ENCODE measurements around the gene ERAP2.

- TF ChIP-seq POLR2A (IDR thresholded peaks at IDR 0.05; ENCODE audit: low read length), result no peak
- no peak for TF ChIP-seq GATA1 (IDR thresholded peaks at IDR 0.05; ENCODE audit: low read depth, low read length)
Measured at GRCh38 chr5:96945144-96945897, 69.0 kb downstream of the ERAP2 start.
